Adrenal gland (tissue), 12 donors: ENCODE measurements around the gene DTX2. TPM values are rescaled to one million over a fixed set of nuclear protein-coding genes. Genes with fewer than 3 reads are reported as not detected.
A peak's percentile ranks its signal among the peaks of the same experiment; 100 is the strongest.
"Not testable (repeated sequence)": the region's sequence is repeated elsewhere in the genome, so short reads cannot be mapped to it uniquely, and the experiment has no call there.

Experiments
- DNase-seq, 7 donors: peaks; one replicate each; pipeline ENCODE4 v3.0.0-alpha.2; 2019 to 2020
- H3K27ac ChIP-seq, 5 donors: fragments of 200-600 bp; sonication (generic) in 4 of 5; 1 replicate in 3 of 5; 2 replicates in 2 of 5; pipeline versions ENCODE4 v1.5.1 to v1.8.0; 2016 to 2020; ENCODE audit warnings: mild to moderate bottlenecking in 1 of 5
- H3K27me3 ChIP-seq: fragments of 200-600 bp; 2 replicates; pipeline ENCODE4 v1.8.0; 2021
- H3K36me3 ChIP-seq, 2 donors: fragments of 200-600 bp; replicated peaks in 1 of 2; 1 replicate in 1 of 2; 2 replicates in 1 of 2; pipeline versions ENCODE4 v1.5.1 to v1.8.0; 2018 to 2022
- H3K4me1 ChIP-seq, 2 donors: fragments of 200-600 bp; replicated peaks in 1 of 2; 1 replicate in 1 of 2; 2 replicates in 1 of 2; pipeline versions ENCODE4 v1.5.1 to v1.8.0; 2018 to 2021
- H3K4me3 ChIP-seq, 4 donors: fragments of 200-600 bp; sonication (generic) in 3 of 4; one replicate each; pipeline ENCODE4 v1.5.1; 2016 to 2018
- H3K9me3 ChIP-seq, 3 donors: fragments of 200-600 bp; sonication (generic) in 1 of 3; replicated peaks in 1 of 3; 1 replicate in 2 of 3; 2 replicates in 1 of 3; pipeline versions ENCODE4 v1.5.1 to v1.8.0; 2016 to 2021
- CTCF ChIP-seq, 6 experiments: fragments of 450-650 bp in 4 of 6; fragments of 200-600 bp in 2 of 6; sonication (generic) in 1 of 6; IDR thresholded peaks; 1 replicate in 5 of 6; 2 replicates in 1 of 6; pipeline versions ENCODE4 v1.5.1 to v1.8.0; 2016 to 2021; ENCODE audit warnings: antibody characterized with exemption in 6 of 6, mild to moderate bottlenecking in 2 of 6, moderate library complexity in 1 of 6
- POLR2A ChIP-seq, 2 donors: fragments of 450-650 bp; IDR thresholded peaks; one replicate each; pipeline ENCODE4 v1.6.1; 2017; ENCODE audit warnings: antibody characterized with exemption in 2 of 2, mild to moderate bottlenecking in 2 of 2, moderate library complexity in 1 of 2
- WGBS, 4 donors: extraction: QIAGEN DNeasy Blood & Tissue Kit in 2 of 4; methylation state at CpG; one replicate each; pipeline versions ENCODE4 v1.1.5 to v1.1.7; 2013 to 2017; 5-methylcytosine and 5-hydroxymethylcytosine counted together
- intact Hi-C, 2 donors: fragments of 100-400 bp; cut with DNase I; formaldehyde crosslinking; loops; one replicate each; pipeline versions ENCODE4 v1.14.1 to v1.15.0; 2022 to 2023
- polyA plus RNA-seq, 3 donors: library from polyadenylated mRNA; stranded (reverse); fragments of 200-250 nt in 2 of 3; fragments of 350-450 nt in 1 of 3; fragmentation: Illumina TruSeq in 1 of 3; extraction: RNeasy Lipid Tissue Mini Kit (QIAGEN cat#74804) in 1 of 3; gene quantifications; one replicate each; pipeline ENCODE4 v1.2.3, GENCODE V29; 2013 to 2014
- total RNA-seq, 9 donors: library from RNA; depleted of rRNA in 4 of 9; stranded (reverse); fragments of >200 nt in 4 of 9; fragments of 120-200 nt in 1 of 9; fragmentation: NEBNext Ultra II Directional in 1 of 9; extraction: Animal tissue kit (Norgen Biotek cat#: 25700) in 1 of 9; gene quantifications; one replicate each; pipeline versions ENCODE4 v1.1.0 to v1.2.4, GENCODE V29; 2013 to 2023
- donor health status: healthy with polysubstance abuse.
- donor health status: Bipolar disorder and iron deficiency.
- donor health status: DM: yes; HTN: yes; CAD: no.
- donor health status: DM: no; HTN: no; CAD: no.
- donor health status: DM: no; HTN: no; CAD: no.
- donor health status: DM: yes; HTN: yes; CAD: no.

The DTX2 gene
- total and polyA plus RNA-seq, 12 donors, result 2.8 to 83.7 (median 16.5) TPM

GRCh38 chr7:76509931-76510877 is 48.7 kb downstream of the DTX2 start, which contains the start of gene UPK3B:
Gene UPK3B, plus strand, starts transcription at chr7:76510552. Its CDS starts 101 bp downstream, at chr7:76510653.
- peaks cover 0 to 5% of the 10 kb centered on the region in 2 donors for H3K36me3 ChIP-seq
- no peak within 1 kb of the TSS for H3K4me3 ChIP-seq
- TF ChIP-seq CTCF (IDR thresholded peaks at IDR 0.05) (no peak), POLR2A (IDR thresholded peaks at IDR 0.05) (no peak)
- no peaks in the 10 kb centered on the region for H3K9me3 ChIP-seq
- H3K27ac ChIP-seq, result no peak within 1 kb of the TSS
- peak in 1 of 7 donors; percentile 14 for DNase-seq
- H3K27me3 ChIP-seq, result no peaks in the 10 kb centered on the region
- peaks cover 6 to 8% of the 10 kb centered on the region in 2 donors for H3K4me1 ChIP-seq
- whole genome bisulfite sequencing, 4 donors, result 27 to 62% (median 52%) methylated on average over 4 to 20 of the region's 20 CpGs
- intact Hi-C loops, result loop anchor here (10.0 kb wide), 1 partner anchor 485 kb away; no protein-coding TSS in a partner anchor

- H3K4me3 ChIP-seq, DNase-seq, H3K27me3 ChIP-seq, H3K4me1 ChIP-seq, H3K36me3 ChIP-seq, H3K9me3 ChIP-seq, intact Hi-C loops, H3K27ac ChIP-seq: not testable (repeated sequence)
- WGBS, 4 donors, result 71 to 84% (median 74%) methylated on average over 6 to 15 of the region's 24 CpGs
Observed at GRCh38 chr7:76511200-76511910, 49.8 kb downstream of the DTX2 start.

- H3K36me3 ChIP-seq, H3K27me3 ChIP-seq, H3K9me3 ChIP-seq, intact Hi-C loops, H3K4me3 ChIP-seq, H3K4me1 ChIP-seq: not testable (repeated sequence)
- 78 to 100% (median 83%) methylated on average over 1 to 13 of the region's 31 CpGs; no CpG with 5 or more reads in 1 of the 4 donors for WGBS, 4 donors
- DNase-seq, result peak in 4 of 7 donors; percentile 24 to 58 (median 44)
- peak overlapping the region in 1 of 5 donors; percentile 56 for H3K27ac ChIP-seq
Observed at GRCh38 chr7:76511911-76512885, 50.7 kb downstream of the DTX2 start.

- intact Hi-C loops, result no loop called here
- H3K27ac ChIP-seq, result peak overlapping the region in 1 of 5 donors; percentile 56
- 41 to 57% (median 49%) methylated on average over 8 to 21 of the region's 21 CpGs for WGBS, 4 donors
Observed at GRCh38 chr7:76512941-76513816, 51.7 kb downstream of the DTX2 start.

More at GRCh38 chr7:76512941-76513816, 51.7 kb downstream of the DTX2 start:
- peak in 2 of 7 donors; percentile 36 to 48 for DNase-seq
- H3K27me3 ChIP-seq, result no peaks in the 10 kb centered on the region
- no peak overlapping the region for H3K4me3 ChIP-seq
- TF ChIP-seq POLR2A (IDR thresholded peaks at IDR 0.05) (no peak), CTCF (IDR thresholded peaks at IDR 0.05) (peak in 2 of 6 experiments; percentile 6 to 21)
- no peaks in the 10 kb centered on the region for H3K9me3 ChIP-seq
- H3K36me3 ChIP-seq, result no peaks in the 10 kb centered on the region
- peaks cover 6 to 8% of the 10 kb centered on the region in 2 donors for H3K4me1 ChIP-seq
